CD4-positive, alpha-beta memory T cell (primary cell): Measurements from ENCODE around the gene SPAG7. TPM values are rescaled to one million over a fixed set of nuclear protein-coding genes. Genes with fewer than 3 reads are reported as not detected.
A peak's percentile ranks its signal among the peaks of the same experiment; 100 is the strongest.

Experiments used
- CTCF ChIA-PET: fragments of 350-600 bp; sonication (Branson Sonifier 250); formaldehyde crosslinking; loops from one replicate; lab custom pipeline; 2021; ENCODE audit warnings: inconsistent platforms; ENCODE audit not compliant: partially characterized antibody; lab: Charles Lee
- POLR2A ChIA-PET: fragments of 350-600 bp; sonication (Branson Sonifier 250); formaldehyde crosslinking; loops from one replicate; lab custom pipeline; 2021; ENCODE audit not compliant: partially characterized antibody; lab: Charles Lee
- DNase-seq, 5 donors: peaks; one replicate each; pipeline versions ENCODE4 v3.0.0 to v3.0.0-alpha.2; 2020 to 2022; ENCODE audit warnings: mixed read lengths in 1 of 5
- H3K27ac ChIP-seq: one replicate; pipeline ENCODE4 v1.7.0; 2013; ENCODE audit warnings: low read depth, low read length
- H3K27me3 ChIP-seq: 2 replicates; pipeline ENCODE4 v1.7.0; 2013; ENCODE audit warnings: mild to moderate bottlenecking, low read length, moderate library complexity; ENCODE audit not compliant: insufficient read depth
- H3K36me3 ChIP-seq: 2 replicates; pipeline ENCODE4 v1.7.0; 2013; ENCODE audit warnings: mild to moderate bottlenecking, low read length, moderate library complexity; ENCODE audit not compliant: insufficient read depth
- H3K4me1 ChIP-seq: 2 replicates; pipeline ENCODE4 v1.7.0; 2013; ENCODE audit warnings: mild to moderate bottlenecking, low read length, moderate library complexity; ENCODE audit not compliant: insufficient read depth
- H3K4me3 ChIP-seq, 2 donors: one replicate each; pipeline ENCODE4 v1.7.0; 2013; ENCODE audit warnings: low read length in 2 of 2, mild to moderate bottlenecking in 1 of 2
- H3K9me3 ChIP-seq, 2 donors: one replicate each; pipeline ENCODE4 v1.7.0; 2013; ENCODE audit warnings: low read length in 2 of 2, control low read depth in 1 of 2; ENCODE audit not compliant: control insufficient read depth in 1 of 2
- H3K27ac Mint-ChIP-seq, 7 donors: one replicate each; pipeline ENCODE4 v1.8.0; 2020 to 2021; ENCODE audit warnings: mixed read lengths in 7 of 7, mild to moderate bottlenecking in 6 of 7, inconsistent platforms in 3 of 7, moderate library complexity in 3 of 7
- H3K27me3 Mint-ChIP-seq, 2 donors: one replicate each; pipeline ENCODE4 v1.8.0; 2020 to 2021; ENCODE audit warnings: mixed read lengths in 2 of 2
- H3K36me3 Mint-ChIP-seq, 2 donors: one replicate each; pipeline ENCODE4 v1.8.0; 2020 to 2021; ENCODE audit warnings: mixed read lengths in 2 of 2, inconsistent platforms in 1 of 2, mild to moderate bottlenecking in 1 of 2
- H3K4me1 Mint-ChIP-seq, 4 donors: one replicate each; pipeline ENCODE4 v1.8.0; 2020 to 2021; ENCODE audit warnings: mixed read lengths in 4 of 4, mild to moderate bottlenecking in 1 of 4
- H3K4me3 Mint-ChIP-seq, 8 donors: one replicate each; pipeline ENCODE4 v1.8.0; 2020 to 2021; ENCODE audit warnings: mixed read lengths in 8 of 8, mild to moderate bottlenecking in 7 of 8, moderate library complexity in 6 of 8, inconsistent platforms in 3 of 8
- H3K9me3 Mint-ChIP-seq, 8 donors: one replicate each; pipeline ENCODE4 v1.8.0; 2020 to 2021; ENCODE audit warnings: mixed read lengths in 8 of 8, mild to moderate bottlenecking in 5 of 8, inconsistent platforms in 3 of 8, moderate library complexity in 1 of 8
- intact Hi-C: fragments of 100-400 bp; cut with micrococcal nuclease; formaldehyde crosslinking; loops from one replicate; pipeline ENCODE4 v1.15.1; 2023
- polyA plus RNA-seq, 2 donors: library from polyadenylated mRNA; unstranded; fragments of 300-500 nt; fragmentation: Illumina TruSeq; gene quantifications; one replicate each; pipeline ENCODE4 v1.2.3, GENCODE V29; 2021
- total RNA-seq, 2 experiments: library from RNA; stranded (reverse); gene quantifications; one replicate each; pipeline ENCODE4 v1.2.3, GENCODE V29; 2021

The SPAG7 gene
- total and polyA plus RNA-seq, 4 experiments from 2014 or later = 36.7 to 133 (median 66.2) TPM

DNA sequence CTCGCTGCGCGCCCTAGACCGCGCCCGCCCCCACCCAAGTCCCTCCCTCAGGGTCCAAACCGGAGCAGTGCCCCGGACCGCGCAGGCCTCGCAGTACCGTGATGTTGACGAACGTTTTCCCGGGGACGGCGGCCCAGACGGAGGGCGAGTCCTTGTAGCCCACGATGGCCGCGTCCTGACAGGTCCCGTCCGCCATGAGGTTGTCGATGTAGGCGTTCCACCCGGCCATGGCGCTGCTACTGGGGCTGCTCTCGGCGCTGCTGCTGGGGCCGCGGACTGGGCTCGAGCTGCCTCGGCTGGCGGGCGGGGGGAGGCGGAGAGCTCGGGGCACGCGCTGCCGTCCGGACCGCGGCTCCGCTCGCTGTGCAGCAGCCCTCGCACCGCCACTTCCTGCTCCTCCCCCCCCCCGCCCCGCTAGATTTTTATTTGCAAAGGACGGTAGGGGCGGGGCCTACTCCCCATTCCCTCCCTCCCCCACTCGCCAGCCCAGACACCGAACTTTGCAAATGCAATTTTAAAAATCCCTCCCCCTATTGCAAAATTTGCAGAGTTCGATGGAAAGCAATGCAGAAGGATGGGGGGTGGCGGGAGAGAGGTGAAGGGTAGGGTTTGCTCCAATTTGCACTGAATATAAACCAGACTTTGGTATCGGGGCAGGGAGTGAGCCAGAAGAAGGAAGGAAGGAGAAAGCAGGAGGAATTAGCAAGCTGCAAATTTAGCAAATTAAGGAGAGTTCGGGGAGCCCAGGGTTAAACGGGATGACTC, 19.3 kb downstream of the SPAG7 start, which contains the start of gene PFN1:
Gene PFN1, minus strand, starts transcription at position 365 of the 765 bp plus-strand sequence. Its CDS starts 136 bp downstream, at position 229.
- H3K9me3 Mint-ChIP-seq = peaks cover 0 to 2% (median 0%) of the 10 kb centered on the region in 8 donors
- peaks cover 25 to 66% (median 43%) of the 10 kb centered on the region in 4 donors for H3K4me1 Mint-ChIP-seq
- H3K27ac ChIP-seq = peak within 1 kb of the TSS; percentile 94
- peaks cover 30% of the 10 kb centered on the region for H3K36me3 ChIP-seq
- H3K4me1 ChIP-seq = peaks cover 49% of the 10 kb centered on the region
- H3K4me3 ChIP-seq = peak within 1 kb of the TSS; percentile 76 to 94
- H3K27me3 Mint-ChIP-seq = no peaks in the 10 kb centered on the region
- CTCF ChIA-PET = interaction anchor here (0.8 to 2.9 kb wide), 2 partner anchors 19 to 39 kb away, joined by 3 to 15 read pairs; partner anchors contain the start of gene SPAG7
- peak within 1 kb of the TSS; percentile 95 to 100 (median 99) for H3K4me3 Mint-ChIP-seq
- H3K27ac Mint-ChIP-seq = peak within 1 kb of the TSS; percentile 92 to 100 (median 98)
- peak; percentile 90 to 94 (median 91) for DNase-seq
- H3K9me3 ChIP-seq = no peaks in the 10 kb centered on the region
- H3K27me3 ChIP-seq = no peaks in the 10 kb centered on the region
- POLR2A ChIA-PET = interaction anchor here (0.8 to 25.3 kb wide), 22 partner anchors 9 to 805 kb away, joined by 3 to 973 read pairs (median 6); partner anchors contain the start of genes ARRB2, C17orf107, CAMTA2 and CHRNE
- H3K36me3 Mint-ChIP-seq = peaks cover 31 to 42% of the 10 kb centered on the region in 2 donors
- intact Hi-C loops = loop anchor here (1.0 to 2.0 kb wide), 3 partner anchors 8 to 238 kb away; partner anchors contain the start of genes ARRB2, INCA1, KIF1C and RNF167

DNA sequence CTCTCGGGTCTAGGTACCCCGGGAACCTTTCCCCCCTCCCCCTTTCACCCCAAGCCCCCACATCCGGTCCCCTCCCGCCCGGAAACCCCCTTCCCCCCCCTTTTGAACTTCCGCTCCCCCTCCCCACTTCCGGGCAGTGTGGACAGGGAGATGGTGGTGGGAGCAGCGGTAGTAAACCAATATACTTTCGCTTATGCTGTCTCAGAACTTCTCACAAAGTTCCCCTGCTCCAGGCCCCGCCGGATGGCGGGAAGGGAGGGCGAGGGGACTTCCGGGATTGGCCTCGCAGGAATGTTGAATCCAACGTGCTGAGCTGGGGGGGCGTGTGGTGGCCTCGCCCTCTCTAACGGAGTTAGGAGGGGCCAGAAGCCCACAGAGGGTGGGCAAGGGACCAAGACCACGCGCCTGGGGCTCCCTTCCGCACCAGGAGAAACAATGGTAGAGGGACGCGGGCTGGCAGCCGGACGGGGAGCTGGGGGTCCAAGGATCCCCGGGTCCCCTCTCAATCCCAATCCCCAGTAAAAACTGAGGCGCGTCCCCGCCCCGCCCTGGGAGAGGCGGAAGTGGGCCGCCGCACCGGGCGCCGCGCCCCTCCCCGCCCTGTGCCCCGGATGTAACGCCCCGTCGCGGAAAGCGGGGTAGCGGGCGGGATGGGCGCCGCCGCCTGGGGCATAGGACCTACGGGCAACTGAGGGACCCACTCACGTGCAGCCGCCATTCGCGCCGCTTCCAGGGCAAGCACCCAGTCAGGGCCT, 20.0 kb downstream of the SPAG7 start:
- peak overlapping the region; percentile 76 to 94 for H3K4me3 ChIP-seq
- H3K27ac ChIP-seq = peak overlapping the region; percentile 94
- peaks cover 32 to 73% (median 51%) of the 10 kb centered on the region in 4 donors for H3K4me1 Mint-ChIP-seq
- no peaks in the 10 kb centered on the region for H3K27me3 ChIP-seq
- DNase-seq = peak; percentile 55 to 76 (median 66)
- peaks cover 37% of the 10 kb centered on the region for H3K36me3 ChIP-seq
- peaks cover 37 to 50% of the 10 kb centered on the region in 2 donors for H3K36me3 Mint-ChIP-seq
- intact Hi-C loops = loop anchor here (1.0 to 2.0 kb wide), 3 partner anchors 7 to 237 kb away; partner anchors contain the start of genes ARRB2, INCA1, KIF1C and RNF167
- CTCF ChIA-PET = interaction anchor here (1.9 to 2.9 kb wide), 2 partner anchors 20 to 38 kb away, joined by 7 to 15 read pairs; partner anchors contain the start of gene SPAG7
- POLR2A ChIA-PET = interaction anchor here (0.7 to 25.3 kb wide), 22 partner anchors 8 to 805 kb away, joined by 3 to 973 read pairs (median 6); partner anchors contain the start of genes ARRB2, C17orf107, CAMTA2 and CHRNE
- peak overlapping the region; percentile 95 to 100 (median 99) for H3K4me3 Mint-ChIP-seq
- peaks cover 56% of the 10 kb centered on the region for H3K4me1 ChIP-seq
- peaks cover 0 to 2% (median 0%) of the 10 kb centered on the region in 8 donors for H3K9me3 Mint-ChIP-seq
- no peaks in the 10 kb centered on the region for H3K9me3 ChIP-seq
- H3K27ac Mint-ChIP-seq = peak overlapping the region; percentile 91 to 97 (median 96)
- H3K27me3 Mint-ChIP-seq = no peaks in the 10 kb centered on the region

DNA sequence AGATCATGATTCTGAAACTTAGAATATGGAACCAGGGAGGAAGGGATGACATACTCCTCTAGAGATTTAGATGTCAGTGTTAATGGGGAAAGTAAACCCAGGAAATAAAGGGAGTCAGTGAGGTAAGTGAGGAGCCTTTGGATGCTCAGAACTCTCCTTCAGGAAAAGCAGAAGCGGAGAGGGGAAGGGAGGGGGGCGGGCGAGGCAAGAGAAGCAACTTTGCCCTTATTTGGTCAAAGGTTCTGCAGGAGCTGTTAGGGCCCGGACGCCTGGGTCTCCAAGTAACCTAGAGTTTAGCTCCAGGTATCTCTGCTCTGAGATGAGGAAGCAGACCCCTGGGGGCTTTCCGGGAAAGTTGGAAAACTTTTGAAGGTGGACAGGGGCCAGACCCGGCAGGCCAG, 20.6 kb downstream of the SPAG7 start:
- H3K4me3 ChIP-seq = peak overlapping the region; percentile 63 to 94
- intact Hi-C loops = no loop called here
- peaks cover 62% of the 10 kb centered on the region for H3K4me1 ChIP-seq
- peaks cover 41% of the 10 kb centered on the region for H3K36me3 ChIP-seq
- peaks cover 36 to 79% (median 56%) of the 10 kb centered on the region in 4 donors for H3K4me1 Mint-ChIP-seq
- H3K27ac ChIP-seq = peak overlapping the region; percentile 94
- ChIA-PET POLR2A (interaction anchor here (0.7 to 25.3 kb wide), 19 partner anchors 8 to 804 kb away, joined by 3 to 973 read pairs (median 7); partner anchors contain the start of genes ARRB2, C17orf107, CAMTA2 and CHRNE), CTCF (interaction anchor here (1.9 to 2.9 kb wide), 2 partner anchors 20 to 38 kb away, joined by 7 to 15 read pairs; partner anchors contain the start of gene SPAG7)
- H3K27me3 Mint-ChIP-seq = no peaks in the 10 kb centered on the region
- H3K9me3 Mint-ChIP-seq = peaks cover 0 to 2% (median 0%) of the 10 kb centered on the region in 8 donors
- H3K27me3 ChIP-seq = no peaks in the 10 kb centered on the region
- peak overlapping the region; percentile 85 to 96 (median 94) for H3K27ac Mint-ChIP-seq
- no peak for DNase-seq
- H3K36me3 Mint-ChIP-seq = peaks cover 43 to 52% of the 10 kb centered on the region in 2 donors
- no peaks in the 10 kb centered on the region for H3K9me3 ChIP-seq
- H3K4me3 Mint-ChIP-seq = peak overlapping the region; percentile 95 to 100 (median 99)

DNA sequence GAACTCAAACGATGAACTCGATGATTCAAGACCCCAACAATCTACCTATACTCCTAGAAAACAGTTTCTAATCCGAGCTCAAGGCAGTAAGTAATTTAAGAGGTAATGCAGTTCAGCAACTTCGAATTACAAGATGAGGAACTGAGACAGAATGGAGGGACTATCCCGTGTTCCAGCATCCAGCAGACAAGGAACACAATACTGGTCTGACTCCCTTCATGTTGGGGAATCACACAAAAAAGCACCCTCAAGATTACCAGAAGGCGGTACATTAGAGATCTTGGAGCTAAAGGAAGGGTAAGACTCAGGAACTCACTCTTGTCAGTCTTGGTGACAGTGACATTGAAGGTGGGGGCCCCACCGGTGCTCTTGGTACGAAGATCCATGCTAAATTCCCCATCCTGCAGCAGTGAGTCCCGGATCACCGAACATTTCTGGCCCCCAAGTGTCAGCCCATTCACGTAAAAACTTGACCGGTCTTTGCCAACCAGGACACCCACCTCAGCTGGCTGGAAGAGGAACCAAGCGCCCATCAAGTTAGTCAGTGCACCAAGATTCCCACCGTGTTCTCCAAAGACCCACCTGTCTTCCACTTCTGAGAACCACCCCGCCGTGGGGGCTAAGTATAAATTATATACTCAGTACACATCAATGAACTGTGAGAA, 21.2 kb downstream of the SPAG7 start:
- peak overlapping the region; percentile 94 for H3K27ac ChIP-seq
- DNase-seq = no peak
- peaks cover 41% of the 10 kb centered on the region for H3K36me3 ChIP-seq
- H3K4me3 Mint-ChIP-seq = peak overlapping the region; percentile 95 to 100 (median 99)
- H3K27me3 ChIP-seq = no peaks in the 10 kb centered on the region
- POLR2A ChIA-PET = interaction anchor here (0.7 to 25.3 kb wide), 14 partner anchors 7 to 803 kb away, joined by 3 to 973 read pairs (median 12); partner anchors contain the start of genes C17orf107, CAMTA2, CHRNE and CYB5D2
- H3K4me1 Mint-ChIP-seq = peaks cover 42 to 85% (median 59%) of the 10 kb centered on the region in 4 donors
- peak overlapping the region; percentile 85 to 96 (median 94) for H3K27ac Mint-ChIP-seq
- no peaks in the 10 kb centered on the region for H3K9me3 ChIP-seq
- peak overlapping the region; percentile 63 to 94 for H3K4me3 ChIP-seq
- peaks cover 47 to 57% of the 10 kb centered on the region in 2 donors for H3K36me3 Mint-ChIP-seq
- no peaks in the 10 kb centered on the region for H3K27me3 Mint-ChIP-seq
- CTCF ChIA-PET = interaction anchor here (1.0 to 2.9 kb wide), 4 partner anchors 21 to 41 kb away, joined by 3 to 15 read pairs (median 6); partner anchors contain the start of genes CAMTA2 and SPAG7
- intact Hi-C loops = no loop called here
- peaks cover 0 to 2% (median 0%) of the 10 kb centered on the region in 8 donors for H3K9me3 Mint-ChIP-seq
- peaks cover 68% of the 10 kb centered on the region for H3K4me1 ChIP-seq

DNA sequence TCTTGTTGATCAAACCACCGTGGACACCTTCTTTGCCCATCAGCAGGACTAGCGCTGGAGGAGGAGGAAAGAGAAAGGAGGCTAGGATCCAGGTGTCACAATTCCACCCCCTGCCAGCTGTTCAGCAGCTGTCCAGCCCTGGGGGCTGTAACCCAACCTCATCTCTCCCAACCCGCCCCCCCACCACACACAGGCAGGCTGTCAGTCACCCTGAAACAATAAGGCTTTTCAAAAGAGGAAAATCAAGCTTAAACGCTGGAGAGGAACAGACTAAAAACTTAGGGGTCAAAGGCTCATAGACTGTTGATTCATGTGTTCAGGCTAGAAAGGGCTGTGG, 21.7 kb downstream of the SPAG7 start:
- Histone ChIP-seq H3K4me1 (peaks cover 66% of the 10 kb centered on the region), H3K4me3 (peak overlapping the region; percentile 63 to 94), H3K36me3 (peaks cover 41% of the 10 kb centered on the region), H3K27ac (peak overlapping the region; percentile 94), H3K27me3 (no peaks in the 10 kb centered on the region), H3K9me3 (no peaks in the 10 kb centered on the region)
- ChIA-PET POLR2A (interaction anchor here (1.0 to 25.3 kb wide), 12 partner anchors 6 to 231 kb away, joined by 3 to 973 read pairs (median 14); partner anchors contain the start of genes C17orf107, CAMTA2, CHRNE and INCA1), CTCF (interaction anchor here (1.0 to 1.9 kb wide), 3 partner anchors 22 to 42 kb away, joined by 3 to 7 read pairs (median 5); partner anchors contain the start of genes CAMTA2 and SPAG7)
- H3K4me3 Mint-ChIP-seq = peak overlapping the region; percentile 95 to 100 (median 99)
- H3K27ac Mint-ChIP-seq = peak overlapping the region; percentile 92 to 97 (median 95)
- H3K36me3 Mint-ChIP-seq = peaks cover 52 to 62% of the 10 kb centered on the region in 2 donors
- no peak for DNase-seq
- H3K4me1 Mint-ChIP-seq = peaks cover 46 to 85% (median 61%) of the 10 kb centered on the region in 4 donors
- H3K9me3 Mint-ChIP-seq = peaks cover 0 to 2% (median 0%) of the 10 kb centered on the region in 8 donors
- intact Hi-C loops = no loop called here
- no peaks in the 10 kb centered on the region for H3K27me3 Mint-ChIP-seq
